ENCODE measurements around the gene CLCN2. TPM values are rescaled to one million over a fixed set of nuclear protein-coding genes. Genes with fewer than 3 reads are reported as not detected.

Gene CLCN2
- total and polyA plus RNA-seq, 2 of the 8 experiments (the other 6 are each of a cell fraction or from before 2014, with no cell fraction given): 13.7 to 16.1 TPM

GRCh38 chr3:184387174-184387714 is 25.8 kb upstream of the CLCN2 start (continued):
- TF ChIP-seq KDM4A (IDR thresholded peaks at IDR 0.05; ENCODE audit: low read depth, low read length, severe bottlenecking): no peak
- TF ChIP-seq NANOG (IDR thresholded peaks at IDR 0.05; ENCODE audit: insufficient read depth, low read depth, low read length, poor library complexity, severe bottlenecking): no peak
- TF ChIP-seq TEAD4 (IDR thresholded peaks at IDR 0.05; ENCODE audit: low read depth, low read length): no peak
- no peak for TF ChIP-seq RFX5 (IDR thresholded peaks at IDR 0.05; ENCODE audit: borderline replicate concordance, low read depth, low read length)
